GM18873 (cell line): Measurements from ENCODE around the gene CD200.

Source experiments
- ATAC-seq: cut with Tn5 transposase; IDR thresholded peaks from one replicate; pipeline ENCODE4 v1.9.1; 2021; ENCODE audit warnings: mild to moderate bottlenecking, moderate library complexity, moderate number of reproducible peaks; ENCODE audit not compliant: unreplicated experiment, low FRiP score

Gene CD200

DNA sequence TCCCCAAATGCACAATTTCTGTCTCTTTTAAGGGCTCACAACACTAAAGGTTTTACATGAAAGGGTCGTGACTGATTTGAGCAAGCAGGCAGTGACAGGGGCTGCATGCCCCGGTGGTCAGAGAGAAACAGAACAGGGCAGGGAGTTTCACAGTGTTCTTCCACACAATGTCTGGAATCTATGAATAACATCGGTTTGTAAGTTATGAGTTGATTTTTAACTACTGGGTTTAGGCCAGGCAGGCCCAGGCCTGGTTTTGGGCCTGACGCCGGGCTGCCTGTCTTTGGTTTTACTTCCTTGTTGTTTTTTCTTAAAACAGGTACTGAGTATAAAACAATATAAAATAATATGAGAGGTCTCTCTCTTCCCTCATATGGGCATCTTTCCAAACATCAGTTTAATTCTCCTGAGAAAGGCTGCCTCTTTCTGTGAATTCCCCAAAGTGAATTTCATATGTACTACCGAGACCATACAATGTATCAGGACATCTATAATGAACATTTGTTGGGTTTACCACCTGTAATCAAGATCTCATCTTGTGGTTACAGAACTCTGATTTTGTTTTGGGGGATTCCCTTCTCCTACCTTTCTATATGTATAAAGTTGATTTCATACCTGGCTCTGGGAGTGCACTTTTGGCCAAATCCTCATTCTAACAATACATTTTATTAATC is 74.4 kb downstream of the CD200 start:
- no peak for ATAC-seq

DNA sequence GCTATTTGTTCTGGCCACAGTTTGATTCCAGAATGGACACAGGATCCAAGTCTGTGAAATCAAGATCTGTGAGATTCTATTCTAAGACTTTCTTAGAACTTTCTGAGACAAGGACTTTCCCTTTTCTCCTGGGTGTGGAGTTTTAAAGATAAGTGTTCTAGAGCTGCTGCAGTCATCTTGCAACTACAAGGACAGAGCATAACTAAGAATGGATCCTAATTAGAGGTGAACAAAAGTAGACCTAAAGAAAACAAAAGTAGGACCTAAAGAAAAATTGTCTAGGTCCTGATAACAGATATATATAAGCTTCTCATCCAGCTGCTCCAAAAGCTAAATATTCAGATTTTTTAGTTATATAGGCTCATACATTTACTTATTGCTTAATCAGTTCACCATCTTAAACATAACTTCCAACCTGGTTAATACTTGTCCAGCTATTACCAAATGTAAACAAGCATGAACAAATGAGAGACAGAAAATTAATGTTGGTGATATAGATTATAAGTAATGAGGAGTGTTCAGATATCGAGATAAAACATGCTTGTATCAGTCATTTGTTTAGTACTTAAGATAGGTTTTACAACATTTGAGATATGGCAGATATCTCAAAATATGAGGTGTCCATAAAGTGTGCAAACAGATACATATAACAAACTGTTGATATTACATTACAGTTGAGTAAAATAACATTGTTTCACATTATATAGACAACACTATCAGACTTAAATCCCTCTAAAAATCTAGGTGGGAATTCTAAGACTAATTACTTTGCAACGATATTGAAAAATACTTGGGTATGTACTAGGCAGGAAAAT is 75.1 kb downstream of the CD200 start:
- ATAC-seq = no peak

DNA sequence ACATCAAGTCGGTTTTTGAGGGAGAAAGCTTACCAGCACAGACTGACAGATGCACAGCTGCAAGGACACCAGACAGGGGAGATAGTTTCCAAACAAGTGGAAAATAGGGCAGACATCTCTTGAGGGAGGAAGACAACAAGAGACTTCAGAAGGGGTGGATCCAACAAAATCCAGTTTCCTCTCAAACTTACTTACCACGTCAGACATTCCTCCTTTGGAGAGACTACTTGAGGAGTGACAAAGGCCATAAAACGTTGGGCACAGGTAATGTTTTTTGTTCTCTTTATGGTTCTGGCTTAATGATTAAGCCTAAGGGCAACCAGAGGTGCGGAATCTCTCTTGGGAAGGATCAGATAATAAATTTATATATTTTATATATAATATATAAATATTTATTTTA is 76.1 kb downstream of the CD200 start:
- no peak for ATAC-seq

DNA sequence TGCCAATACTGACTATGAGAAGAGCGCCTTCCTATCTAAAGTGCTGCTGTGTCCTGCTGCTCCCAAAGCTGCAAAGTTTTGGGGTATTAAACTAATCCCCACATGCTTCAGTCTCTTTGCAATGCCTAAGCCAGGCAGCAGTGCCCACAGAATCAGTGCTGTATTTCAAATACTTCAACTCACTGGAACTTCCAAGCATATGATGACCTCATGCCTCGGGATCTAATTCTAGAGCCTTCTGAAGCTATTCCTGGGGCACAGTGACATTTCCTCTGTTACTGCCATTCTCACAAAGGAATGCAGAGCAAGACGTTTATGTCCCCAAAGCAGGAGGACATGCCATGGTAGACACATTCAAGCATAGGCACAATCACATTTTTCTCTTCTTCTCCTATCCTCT is 78.5 kb downstream of the CD200 start:
- no peak for ATAC-seq
